Lower leg skin (tissue), 3 donors: ENCODE measurements around the gene LHX6.

Experiments used
- POLR2A ChIP-seq, 2 donors: fragments of 450-650 bp; IDR thresholded peaks; one replicate each; pipeline ENCODE4 v1.6.1; 2016 to 2017; ENCODE audit warnings: antibody characterized with exemption in 2 of 2, mild to moderate bottlenecking in 1 of 2, moderate library complexity in 1 of 2
- TF ChIP-seq, protein P1 (sequence below), 3 donors: fragments of 450-650 bp; IDR thresholded peaks; one replicate each; pipeline ENCODE4 v1.5.1; 2016; ENCODE audit warnings: antibody characterized with exemption in 3 of 3, mild to moderate bottlenecking in 3 of 3, moderate library complexity in 2 of 3

DNA sequence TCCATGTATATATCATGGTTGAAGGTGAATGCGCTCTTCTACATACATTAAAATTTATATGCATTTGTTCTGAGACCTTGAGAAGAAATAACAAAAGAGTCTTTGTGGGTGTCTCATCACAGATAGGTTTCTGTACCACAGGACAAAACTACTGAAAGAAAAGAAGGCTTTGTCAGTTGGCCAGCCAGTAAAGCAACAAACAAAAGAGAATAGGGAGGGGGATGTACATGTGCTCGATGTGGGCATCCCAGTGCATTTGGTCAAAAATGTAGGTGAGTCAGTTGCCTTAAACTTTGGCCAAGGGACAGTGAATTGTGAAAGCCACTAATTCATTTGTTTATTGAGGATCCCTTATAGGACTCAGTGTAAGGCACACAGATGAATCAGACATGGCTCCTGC, 22.6 kb upstream of the LHX6 start:
- TF ChIP-seq, protein P1, sequence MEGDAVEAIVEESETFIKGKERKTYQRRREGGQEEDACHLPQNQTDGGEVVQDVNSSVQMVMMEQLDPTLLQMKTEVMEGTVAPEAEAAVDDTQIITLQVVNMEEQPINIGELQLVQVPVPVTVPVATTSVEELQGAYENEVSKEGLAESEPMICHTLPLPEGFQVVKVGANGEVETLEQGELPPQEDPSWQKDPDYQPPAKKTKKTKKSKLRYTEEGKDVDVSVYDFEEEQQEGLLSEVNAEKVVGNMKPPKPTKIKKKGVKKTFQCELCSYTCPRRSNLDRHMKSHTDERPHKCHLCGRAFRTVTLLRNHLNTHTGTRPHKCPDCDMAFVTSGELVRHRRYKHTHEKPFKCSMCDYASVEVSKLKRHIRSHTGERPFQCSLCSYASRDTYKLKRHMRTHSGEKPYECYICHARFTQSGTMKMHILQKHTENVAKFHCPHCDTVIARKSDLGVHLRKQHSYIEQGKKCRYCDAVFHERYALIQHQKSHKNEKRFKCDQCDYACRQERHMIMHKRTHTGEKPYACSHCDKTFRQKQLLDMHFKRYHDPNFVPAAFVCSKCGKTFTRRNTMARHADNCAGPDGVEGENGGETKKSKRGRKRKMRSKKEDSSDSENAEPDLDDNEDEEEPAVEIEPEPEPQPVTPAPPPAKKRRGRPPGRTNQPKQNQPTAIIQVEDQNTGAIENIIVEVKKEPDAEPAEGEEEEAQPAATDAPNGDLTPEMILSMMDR (IDR thresholded peaks at IDR 0.05) = no peak
- no peak for TF ChIP-seq POLR2A (IDR thresholded peaks at IDR 0.05)
